HG02763 (cell line): ENCODE data around the gene OSGIN1.
A peak's percentile ranks its signal among the peaks of the same experiment; 100 is the strongest.

Source experiments
- ATAC-seq: cut with Tn5 transposase; IDR thresholded peaks from one replicate; pipeline ENCODE4 v1.9.1; 2021; ENCODE audit warnings: mild to moderate bottlenecking, moderate library complexity; ENCODE audit not compliant: unreplicated experiment

The OSGIN1 gene

DNA sequence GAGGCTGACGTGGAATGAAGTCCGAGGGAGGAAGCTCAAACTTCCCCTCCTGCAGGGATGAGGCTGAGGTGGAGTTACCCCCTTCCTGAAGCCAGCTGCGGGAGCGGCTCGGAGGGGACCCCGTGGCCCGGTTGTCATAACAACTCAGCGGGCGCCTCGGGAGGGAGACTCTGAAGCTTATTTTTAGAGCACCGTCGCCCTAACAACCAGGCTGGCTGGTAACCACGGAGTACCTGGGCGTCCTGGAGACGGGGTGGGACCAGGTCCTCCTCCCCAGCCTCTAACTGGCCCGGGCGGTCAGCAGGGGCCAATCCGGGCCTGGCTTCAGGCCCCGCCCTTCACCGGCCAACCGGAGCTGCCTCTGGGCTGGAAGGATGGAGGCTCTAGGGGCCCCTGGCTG lies 42.7 kb downstream of the OSGIN1 start:
- no peak for ATAC-seq

GRCh38 chr16:83996481-83997252 lies 43.6 kb downstream of the OSGIN1 start:
- ATAC-seq = no peak

DNA sequence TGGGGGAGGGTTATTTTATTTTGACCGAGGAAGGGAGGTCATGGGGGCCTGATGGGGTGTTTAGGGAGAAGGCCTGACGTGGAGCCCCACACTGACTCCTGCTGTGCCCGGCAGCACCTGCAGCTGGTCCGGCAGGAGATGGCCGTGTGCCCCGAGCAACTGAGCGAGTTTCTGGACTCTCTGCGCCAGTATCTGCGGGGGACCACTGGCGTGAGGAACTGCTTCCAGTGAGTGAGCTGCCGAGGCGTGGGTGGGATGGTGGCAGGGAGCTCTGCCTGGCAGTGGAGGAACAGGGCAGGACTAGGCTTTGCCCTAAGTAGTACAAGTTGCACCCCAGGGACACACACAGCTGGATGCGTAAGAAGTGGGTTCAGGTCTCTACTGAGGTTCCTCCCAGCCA lies 45.1 kb downstream of the OSGIN1 start:
- ATAC-seq = no peak

DNA sequence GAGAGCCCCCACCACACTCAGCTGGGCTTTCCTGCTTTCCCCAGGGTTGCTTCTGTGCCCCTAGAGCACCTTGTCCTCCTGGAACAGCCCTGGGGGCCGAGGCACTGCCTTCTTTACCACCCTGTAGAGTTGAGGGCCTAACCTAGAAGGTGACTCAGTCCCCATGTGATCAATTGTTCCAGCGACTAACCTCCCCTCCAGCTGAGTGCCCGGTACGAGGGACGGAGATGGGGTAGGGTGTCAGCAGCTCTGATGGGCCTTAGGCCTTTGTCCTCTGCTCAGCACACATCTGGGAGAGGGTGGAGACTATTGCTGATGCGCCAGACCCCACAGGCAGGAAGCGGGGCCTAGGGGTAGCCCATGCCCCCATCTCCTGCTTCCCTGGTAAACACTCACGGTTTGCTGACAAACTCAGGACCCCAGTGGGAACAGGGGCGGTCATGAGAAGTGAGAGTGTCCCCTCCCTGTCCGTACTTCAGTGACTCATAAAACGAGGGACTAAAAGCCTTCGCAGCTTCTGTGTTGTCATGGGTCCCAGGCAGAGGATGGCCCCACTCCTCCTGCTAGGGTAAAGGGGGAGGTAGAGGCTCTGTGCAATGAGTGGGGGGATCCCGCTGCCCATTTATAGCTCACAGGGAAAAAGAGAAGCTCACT lies 48.1 kb downstream of the OSGIN1 start:
- ATAC-seq = no peak

GRCh38 chr16:84001726-84002125 lies 48.7 kb downstream of the OSGIN1 start:
- no peak for ATAC-seq

GRCh38 chr16:84003038-84003437 lies 50.0 kb downstream of the OSGIN1 start:
- no peak for ATAC-seq

- ATAC-seq = no peak
Measured at GRCh38 chr16:84004442-84004841, 51.4 kb downstream of the OSGIN1 start.

DNA sequence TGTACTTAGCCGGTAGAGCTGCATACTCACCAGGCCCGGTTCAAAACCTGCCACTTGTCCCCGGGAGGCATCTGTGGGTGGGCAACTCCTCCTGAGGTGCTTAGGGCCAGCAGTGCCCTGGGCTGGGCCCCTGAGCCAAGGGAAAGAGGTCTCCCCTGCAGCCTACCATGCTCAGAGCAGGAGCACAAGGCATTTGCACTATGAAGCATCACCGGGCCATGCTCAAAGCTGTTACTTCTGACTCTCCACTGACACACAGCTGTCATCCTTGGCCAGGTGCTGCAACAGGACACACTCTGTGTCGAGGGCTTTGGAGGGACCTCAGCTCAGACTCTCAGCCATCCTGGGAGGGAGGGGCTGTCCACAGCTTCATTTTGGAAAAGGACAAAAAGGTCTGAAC lies 52.4 kb downstream of the OSGIN1 start:
- ATAC-seq = no peak

GRCh38 chr16:84007520-84007919 lies 54.5 kb downstream of the OSGIN1 start:
- ATAC-seq = no peak

GRCh38 chr16:84007965-84008364 lies 54.9 kb downstream of the OSGIN1 start:
- ATAC-seq = no peak

DNA sequence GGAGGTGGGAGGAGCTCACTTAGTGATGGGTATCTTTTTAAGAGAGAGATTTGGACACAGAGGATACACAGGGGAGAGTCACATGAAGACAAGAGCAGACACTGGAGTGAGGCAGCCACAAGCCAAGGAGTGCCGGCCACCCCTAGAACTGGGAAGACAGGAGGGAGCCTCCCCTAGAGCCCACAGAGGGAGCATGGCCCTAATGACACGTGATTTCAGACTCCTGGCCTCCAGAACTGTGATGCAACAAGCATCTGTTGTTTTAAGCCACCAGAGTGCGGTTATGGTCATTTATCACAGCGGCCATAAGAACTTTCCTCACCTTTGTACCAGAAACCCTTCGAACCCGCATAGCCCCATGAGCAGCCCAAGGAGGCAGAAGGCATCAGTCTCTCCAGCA lies 56.2 kb downstream of the OSGIN1 start:
- ATAC-seq = no peak

- peak; percentile 68 for ATAC-seq
Measured at GRCh38 chr16:84013787-84014569, 60.9 kb downstream of the OSGIN1 start.

- ATAC-seq = no peak
Measured at GRCh38 chr16:84014570-84015327, 61.7 kb downstream of the OSGIN1 start.

DNA sequence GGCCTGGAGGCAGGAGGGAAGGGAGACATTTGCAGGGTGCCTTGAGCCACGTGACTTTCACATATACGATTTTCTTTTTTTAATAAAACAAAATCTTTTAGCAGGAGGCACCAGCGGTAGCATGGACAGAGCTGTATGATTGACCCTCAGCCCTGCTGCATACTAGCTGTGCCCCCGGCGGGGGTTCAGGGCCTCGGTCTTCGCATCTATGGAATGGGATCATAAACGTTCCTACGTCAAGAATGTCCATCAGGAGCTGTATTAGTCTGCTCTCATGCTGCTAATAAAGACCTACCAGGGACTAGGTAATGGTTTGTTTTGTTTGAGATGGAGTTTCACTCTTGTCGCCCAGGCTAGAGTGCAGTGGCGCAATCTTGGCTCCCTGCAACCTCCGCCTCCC lies 62.4 kb downstream of the OSGIN1 start:
- no peak for ATAC-seq
